Neural progenitor cell (in vitro differentiated cells): ENCODE results near the gene SPATA17.

Experiments
- CTCF ChIP-seq: fragments of 200-600 bp; sonication (generic); IDR thresholded peaks from 2 replicates; pipeline ENCODE4 v1.5.1; 2017; ENCODE audit warnings: antibody characterized with exemption, mild to moderate bottlenecking
- EZH2 ChIP-seq: fragments of 200-600 bp; sonication (generic); IDR thresholded peaks from 2 replicates; pipeline ENCODE4 v1.6.1; 2017; ENCODE audit warnings: antibody characterized with exemption, mild to moderate bottlenecking, moderate library complexity
- EZH2phosphoT487 ChIP-seq: fragments of 200-600 bp; sonication (generic); IDR thresholded peaks from 2 replicates; pipeline ENCODE4 v1.6.1; 2017; ENCODE audit warnings: antibody characterized with exemption

- TF ChIP-seq CTCF (no peak), EZH2phosphoT487 (no peak), EZH2 (no peak)
Observed at GRCh38 chr1:217661407-217661806, 30.3 kb downstream of the SPATA17 start.
